HFFc6 (cell line): ENCODE data around the gene RFT1. TPM values are rescaled to one million over a fixed set of nuclear protein-coding genes. Genes with fewer than 3 reads are reported as not detected.
A peak's percentile ranks its signal among the peaks of the same experiment; 100 is the strongest.

Source experiments
- DNase-seq: peaks from one replicate; pipeline ENCODE4 v3.0.0-alpha.2; 2018
- H3K27ac Mint-ChIP-seq: 2 replicates; pipeline ENCODE4 v1.8.0; 2020; ENCODE audit warnings: mild to moderate bottlenecking, mixed read lengths
- H3K27me3 Mint-ChIP-seq: 2 replicates; pipeline ENCODE4 v1.8.0; 2021; ENCODE audit warnings: mild to moderate bottlenecking, moderate library complexity, mixed read lengths; ENCODE audit not compliant: insufficient read depth
- H3K36me3 Mint-ChIP-seq: 2 replicates; pipeline ENCODE4 v1.8.0; 2021; ENCODE audit warnings: low read depth, mixed read lengths
- H3K4me1 Mint-ChIP-seq: 2 replicates; pipeline ENCODE4 v1.8.0; 2020; ENCODE audit warnings: low read depth, mixed read lengths
- H3K4me3 Mint-ChIP-seq: 2 replicates; pipeline ENCODE4 v1.8.0; 2020; ENCODE audit warnings: mild to moderate bottlenecking, moderate library complexity, mixed read lengths
- H3K9me3 Mint-ChIP-seq: 2 replicates; pipeline ENCODE4 v1.8.0; 2020; ENCODE audit warnings: mild to moderate bottlenecking, mixed read lengths
- total RNA-seq, 6 experiments: library from RNA; stranded (reverse); fragmentation: NEBNext Ultra II Directional; extraction: Animal tissue kit (Norgen Biotek cat#: 25700); gene quantifications; 2 replicates in 1 of 6; 3 replicates in 5 of 6; pipeline ENCODE4 v1.2.3, GENCODE V29; 2021
- TF ChIP-seq, protein P1 (sequence below): fragments of 200-600 bp; sonication (generic); IDR thresholded peaks from 2 replicates; pipeline ENCODE4 v1.5.0; 2021; ENCODE audit warnings: antibody characterized with exemption, mild to moderate bottlenecking

RFT1 gene
- total RNA-seq, 6 experiments from 2014 or later = 32.9 to 39.6 (median 34.7) TPM

- 0 out of 2 replicates have a peak overlapping the region, but pooled peaks have one; percentile 88 for H3K4me3 Mint-ChIP-seq
- peaks cover 20% of the 10 kb centered on the region for H3K4me1 Mint-ChIP-seq
- no peaks in the 10 kb centered on the region for H3K36me3 Mint-ChIP-seq
- H3K9me3 Mint-ChIP-seq = no peaks in the 10 kb centered on the region
- H3K27me3 Mint-ChIP-seq = peaks cover 11% of the 10 kb centered on the region
- TF ChIP-seq, protein P1, sequence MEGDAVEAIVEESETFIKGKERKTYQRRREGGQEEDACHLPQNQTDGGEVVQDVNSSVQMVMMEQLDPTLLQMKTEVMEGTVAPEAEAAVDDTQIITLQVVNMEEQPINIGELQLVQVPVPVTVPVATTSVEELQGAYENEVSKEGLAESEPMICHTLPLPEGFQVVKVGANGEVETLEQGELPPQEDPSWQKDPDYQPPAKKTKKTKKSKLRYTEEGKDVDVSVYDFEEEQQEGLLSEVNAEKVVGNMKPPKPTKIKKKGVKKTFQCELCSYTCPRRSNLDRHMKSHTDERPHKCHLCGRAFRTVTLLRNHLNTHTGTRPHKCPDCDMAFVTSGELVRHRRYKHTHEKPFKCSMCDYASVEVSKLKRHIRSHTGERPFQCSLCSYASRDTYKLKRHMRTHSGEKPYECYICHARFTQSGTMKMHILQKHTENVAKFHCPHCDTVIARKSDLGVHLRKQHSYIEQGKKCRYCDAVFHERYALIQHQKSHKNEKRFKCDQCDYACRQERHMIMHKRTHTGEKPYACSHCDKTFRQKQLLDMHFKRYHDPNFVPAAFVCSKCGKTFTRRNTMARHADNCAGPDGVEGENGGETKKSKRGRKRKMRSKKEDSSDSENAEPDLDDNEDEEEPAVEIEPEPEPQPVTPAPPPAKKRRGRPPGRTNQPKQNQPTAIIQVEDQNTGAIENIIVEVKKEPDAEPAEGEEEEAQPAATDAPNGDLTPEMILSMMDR = no peak
- peak overlapping the region; percentile 75; the same call in 1 of the 2 replicates for H3K27ac Mint-ChIP-seq
- DNase-seq = no peak
Observed at GRCh38 chr3:53071882-53072431, 58.3 kb downstream of the RFT1 start.

DNA sequence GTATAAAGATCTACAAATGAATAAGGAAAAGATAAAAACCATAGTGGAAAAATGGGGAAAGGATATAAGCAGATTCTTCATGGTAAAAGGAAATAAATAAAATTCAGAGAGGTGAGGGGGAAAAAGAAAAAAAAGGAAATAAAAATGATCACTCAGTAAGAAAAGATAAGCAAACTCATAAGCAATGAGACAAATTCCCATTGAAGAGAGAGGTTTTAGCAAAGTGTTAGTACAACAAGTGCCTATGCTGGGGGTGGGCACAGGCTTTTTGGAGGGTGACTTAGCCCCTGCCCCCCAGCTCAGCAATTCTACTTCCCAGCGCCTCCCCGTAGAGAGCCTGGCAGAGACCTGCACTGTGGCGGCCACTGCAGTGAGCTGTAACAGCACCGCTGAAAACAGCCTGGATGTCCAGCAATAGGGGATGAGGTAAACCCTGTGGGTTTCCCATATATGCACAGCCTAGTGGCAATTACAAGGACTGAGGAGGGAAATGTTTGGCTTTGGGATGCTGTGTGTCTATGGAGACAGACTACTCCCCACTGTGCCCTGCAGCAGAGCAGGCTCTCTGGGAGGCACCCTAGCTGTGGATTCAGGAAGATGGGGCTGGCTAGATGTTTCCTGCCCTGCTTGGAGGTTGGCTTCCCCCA lies 60.7 kb downstream of the RFT1 start:
- Mint-ChIP-seq H3K36me3 (no peaks in the 10 kb centered on the region), H3K27ac (no peak overlapping the region), H3K27me3 (peaks cover 9% of the 10 kb centered on the region), H3K4me3 (no peak overlapping the region), H3K9me3 (no peaks in the 10 kb centered on the region), H3K4me1 (peaks cover 20% of the 10 kb centered on the region)
- TF ChIP-seq, protein P1 = peak; percentile 22; the same call in 1 of the 2 replicates
- DNase-seq = peak; percentile 25

DNA sequence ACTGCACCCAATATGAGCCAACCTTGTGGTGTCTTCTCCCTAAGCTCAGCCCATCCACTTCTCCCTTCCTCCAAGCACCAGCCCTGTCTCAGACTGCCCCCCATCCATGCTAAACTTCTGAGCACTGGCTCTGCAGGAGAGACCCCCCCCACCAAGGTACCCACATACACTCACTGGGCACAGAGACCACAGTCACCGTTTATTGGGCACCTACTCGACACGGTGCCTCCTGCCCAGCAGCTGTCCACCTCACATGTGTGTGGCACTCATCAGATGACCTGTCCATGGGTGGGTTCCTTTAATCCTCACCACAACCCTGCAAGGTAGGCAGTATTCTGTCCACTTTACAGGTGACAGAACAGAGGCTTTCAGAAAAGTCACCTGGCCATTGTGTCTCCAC lies 62.1 kb downstream of the RFT1 start:
- H3K36me3 Mint-ChIP-seq = no peaks in the 10 kb centered on the region
- no peaks in the 10 kb centered on the region for H3K9me3 Mint-ChIP-seq
- H3K27me3 Mint-ChIP-seq = peaks cover 11% of the 10 kb centered on the region
- no peak overlapping the region for H3K27ac Mint-ChIP-seq
- H3K4me1 Mint-ChIP-seq = peaks cover 15% of the 10 kb centered on the region
- no peak overlapping the region for H3K4me3 Mint-ChIP-seq
- no peak for DNase-seq
- TF ChIP-seq, protein P1 = no peak

- H3K27me3 Mint-ChIP-seq = peaks cover 11% of the 10 kb centered on the region
- H3K9me3 Mint-ChIP-seq = no peaks in the 10 kb centered on the region
- H3K27ac Mint-ChIP-seq = no peak overlapping the region
- TF ChIP-seq, protein P1 = no peak
- DNase-seq = no peak
- no peaks in the 10 kb centered on the region for H3K36me3 Mint-ChIP-seq
- H3K4me1 Mint-ChIP-seq = peaks cover 9% of the 10 kb centered on the region
- H3K4me3 Mint-ChIP-seq = no peak overlapping the region
Observed at GRCh38 chr3:53067567-53067966, 62.7 kb downstream of the RFT1 start.

DNA sequence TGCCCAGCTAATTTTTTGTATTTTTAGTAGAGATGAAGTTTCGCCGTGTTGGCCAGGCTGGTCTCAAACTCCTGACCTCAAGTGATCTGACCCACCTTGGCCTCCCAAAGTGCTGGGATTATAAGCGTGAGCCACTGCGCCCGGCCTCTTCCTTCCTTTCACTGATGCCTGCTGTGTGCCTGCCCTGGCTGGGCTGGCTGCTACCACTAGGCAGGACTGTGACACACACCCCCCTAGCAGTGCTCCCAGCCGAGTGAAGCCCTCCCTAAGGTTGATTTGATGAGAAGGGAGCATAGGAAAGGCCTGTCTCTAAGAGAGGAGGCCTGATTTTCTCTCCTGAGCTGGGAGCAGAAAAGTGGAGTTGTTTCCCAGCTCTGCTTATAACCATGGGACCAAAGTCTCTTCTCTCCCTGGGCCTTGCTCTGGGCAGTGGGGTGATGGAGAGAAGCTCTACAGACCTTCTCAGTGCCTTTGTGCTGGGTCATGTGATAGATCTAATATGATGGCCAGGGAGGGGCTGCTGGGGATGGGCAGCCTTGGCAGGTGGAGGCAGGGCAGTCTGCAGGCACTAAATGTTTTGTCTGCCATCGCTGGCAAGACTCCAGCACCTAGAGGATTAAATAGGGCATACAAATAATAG lies 64.3 kb downstream of the RFT1 start:
- peaks cover 14% of the 10 kb centered on the region for H3K27me3 Mint-ChIP-seq
- H3K9me3 Mint-ChIP-seq = no peaks in the 10 kb centered on the region
- no peak overlapping the region for H3K27ac Mint-ChIP-seq
- H3K36me3 Mint-ChIP-seq = no peaks in the 10 kb centered on the region
- no peaks in the 10 kb centered on the region for H3K4me1 Mint-ChIP-seq
- TF ChIP-seq, protein P1 = no peak
- no peak for DNase-seq
- no peak overlapping the region for H3K4me3 Mint-ChIP-seq
